ENCODE results near the gene KCNA1. TPM values are rescaled to one million over a fixed set of nuclear protein-coding genes. Genes with fewer than 3 reads are reported as not detected.
A peak's percentile ranks its signal among the peaks of the same experiment; 100 is the strongest.

Gene KCNA1
- total RNA-seq, 1 donor from 2014 or later = 1.4 TPM

GRCh38 chr12:4908684-4909409 lies 858 bp upstream of the KCNA1 start:
- H3K79me2 ChIP-seq (ENCODE audit: low read depth) = no peaks in the 10 kb centered on the region
- H3K27me3 ChIP-seq = peaks cover 97% of the 10 kb centered on the region
- peaks cover 19% of the 10 kb centered on the region for H3F3A ChIP-seq (ENCODE audit: low read depth)
- H3K4me1 ChIP-seq = peaks cover 29% of the 10 kb centered on the region
- H3K4me3 ChIP-seq = peak overlapping the region; percentile 62
- peak; percentile 97 for DNase-seq (ENCODE audit: low spot score)
- TF ChIP-seq CTCF (IDR thresholded peaks at IDR 0.05) (peak; percentile 64), EZH2phosphoT487 (IDR thresholded peaks at IDR 0.05) (no peak)
- peak overlapping the region; percentile 89 for H3K4me2 ChIP-seq
- no peak overlapping the region for H3K27ac ChIP-seq
- Mint-ChIP-seq H3K4me1 (peaks cover 16% of the 10 kb centered on the region), H3K9me3 (peaks cover 13% of the 10 kb centered on the region), H3K27me3 (ENCODE audit: insufficient read depth, low read depth) (peaks cover 26% of the 10 kb centered on the region), H3K4me3 (peak overlapping the region; percentile 87), H3K27ac (no peak overlapping the region), H3K36me3 (peaks cover 8% of the 10 kb centered on the region)
- H3K9me3 ChIP-seq (ENCODE audit: low read depth) = no peaks in the 10 kb centered on the region
- H2AFZ ChIP-seq (replicated peaks) = peak overlapping the region; percentile 97
- H4K20me1 ChIP-seq (ENCODE audit: low read depth) = no peaks in the 10 kb centered on the region
- H3K9ac ChIP-seq = no peak overlapping the region
- H3K36me3 ChIP-seq = no peaks in the 10 kb centered on the region

GRCh38 chr12:4909410-4909733 lies 333 bp upstream of the KCNA1 start:
- Histone ChIP-seq H3K9me3 (ENCODE audit: low read depth) (no peaks in the 10 kb centered on the region), H3K27ac (no peak overlapping the region), H3K4me2 (peak overlapping the region; percentile 89), H4K20me1 (ENCODE audit: low read depth) (no peaks in the 10 kb centered on the region), H3K4me1 (peaks cover 34% of the 10 kb centered on the region), H3F3A (ENCODE audit: low read depth) (peaks cover 19% of the 10 kb centered on the region), H3K27me3 (peaks cover 97% of the 10 kb centered on the region), H3K36me3 (no peaks in the 10 kb centered on the region), H3K4me3 (peak overlapping the region; percentile 62), H3K79me2 (ENCODE audit: low read depth) (no peaks in the 10 kb centered on the region), H3K9ac (no peak overlapping the region), H2AFZ (replicated peaks) (peak overlapping the region; percentile 97)
- Mint-ChIP-seq H3K27me3 (ENCODE audit: insufficient read depth, low read depth) (peaks cover 26% of the 10 kb centered on the region), H3K27ac (no peak overlapping the region), H3K4me3 (peak overlapping the region; percentile 87), H3K9me3 (peaks cover 13% of the 10 kb centered on the region), H3K4me1 (peaks cover 20% of the 10 kb centered on the region), H3K36me3 (peaks cover 8% of the 10 kb centered on the region)
- TF ChIP-seq CTCF (IDR thresholded peaks at IDR 0.05) (peak; percentile 19), EZH2 (IDR thresholded peaks at IDR 0.05) (no peak)
- DNase-seq (ENCODE audit: low spot score) = peak; percentile 58

GRCh38 chr12:4910502-4911315 lies 1.0 kb downstream of the KCNA1 start:
- DNase-seq (ENCODE audit: low spot score) = peak; percentile 20
- no peaks in the 10 kb centered on the region for H3K9me3 ChIP-seq (ENCODE audit: low read depth)
- peak overlapping the region; percentile 97 for H2AFZ ChIP-seq (replicated peaks)
- peaks cover 25% of the 10 kb centered on the region for H3K4me1 Mint-ChIP-seq
- H3F3A ChIP-seq (ENCODE audit: low read depth) = peaks cover 19% of the 10 kb centered on the region
- peaks cover 8% of the 10 kb centered on the region for H3K36me3 Mint-ChIP-seq
- peak overlapping the region; percentile 62 for H3K4me3 ChIP-seq
- H3K9ac ChIP-seq = no peak overlapping the region
- peak; percentile 89 for TF ChIP-seq EZH2phosphoT487 (IDR thresholded peaks at IDR 0.05)
- TF ChIP-seq EZH2 (IDR thresholded peaks at IDR 0.05) = peak; percentile 86
- no peak for TF ChIP-seq CTCF (IDR thresholded peaks at IDR 0.05)
- peaks cover 32% of the 10 kb centered on the region for H3K27me3 Mint-ChIP-seq (ENCODE audit: insufficient read depth, low read depth)
- H3K27me3 ChIP-seq = peaks cover 93% of the 10 kb centered on the region
- H4K20me1 ChIP-seq (ENCODE audit: low read depth) = no peaks in the 10 kb centered on the region
- H3K27ac ChIP-seq = no peak overlapping the region
- H3K36me3 ChIP-seq = no peaks in the 10 kb centered on the region
- H3K4me1 ChIP-seq = peaks cover 34% of the 10 kb centered on the region
- no peaks in the 10 kb centered on the region for H3K79me2 ChIP-seq (ENCODE audit: low read depth)
- peaks cover 15% of the 10 kb centered on the region for H3K9me3 Mint-ChIP-seq
- H3K4me2 ChIP-seq = peak overlapping the region; percentile 89
- no peak overlapping the region for H3K27ac Mint-ChIP-seq
- H3K4me3 Mint-ChIP-seq = peak overlapping the region; percentile 95
